Measurements from ENCODE around the gene COL9A1. TPM values are rescaled to one million over a fixed set of nuclear protein-coding genes. Genes with fewer than 3 reads are reported as not detected.
"Not testable (repeated sequence)": the region's sequence is repeated elsewhere in the genome, so short reads cannot be mapped to it uniquely, and the experiment has no call there.

COL9A1 gene
- total RNA-seq, 4 donors from 2014 or later, result 0.66 to 2.3 (median 1.2) TPM; not detected in 1

DNA sequence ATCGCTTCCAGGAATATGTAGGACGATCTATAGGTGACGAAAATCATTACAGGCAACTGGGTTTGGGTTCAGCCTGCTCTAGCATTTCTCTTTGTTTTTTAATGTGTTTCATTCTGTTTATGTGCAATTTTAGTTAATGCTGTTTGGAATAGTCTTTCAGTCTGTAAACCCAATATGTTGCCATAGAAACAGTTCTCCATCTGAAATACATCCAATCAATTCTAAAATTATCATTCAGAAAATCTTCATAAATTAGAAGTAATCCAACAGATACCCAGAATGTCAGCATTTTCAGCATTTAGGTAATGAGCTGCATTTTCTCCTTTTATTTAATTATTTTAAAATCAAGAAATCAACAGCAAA, 34.8 kb upstream of the COL9A1 start:
- no peak for TF ChIP-seq EP300 (IDR thresholded peaks at IDR 0.05)
- TF ChIP-seq CTCF (IDR thresholded peaks at IDR 0.05), result no peak
- no peak for TF ChIP-seq POLR2A (IDR thresholded peaks at IDR 0.05)
- no peaks in the 10 kb centered on the region for H3K36me3 ChIP-seq
- no peak overlapping the region for H3K4me3 ChIP-seq
- 91 to 93% methylated on average over 3 of the region's 3 CpGs for WGBS, 2 donors
- no peak overlapping the region for H3K27ac ChIP-seq
- H3K9me3 ChIP-seq, result peaks cover 0 to 14% (median 0%) of the 10 kb centered on the region in 4 donors
- no peaks in the 10 kb centered on the region for H3K27me3 ChIP-seq
- no peaks in the 10 kb centered on the region for H3K4me1 ChIP-seq
- no peak for DNase-seq (ENCODE audit: low spot score in 2 of 2)

- no peak for DNase-seq (ENCODE audit: low spot score in 2 of 2)
- Histone ChIP-seq H3K27ac (no peak overlapping the region), H3K9me3 (peaks cover 0 to 14% (median 0%) of the 10 kb centered on the region in 4 donors), H3K4me3 (no peak overlapping the region), H3K36me3 (no peaks in the 10 kb centered on the region), H3K27me3 (no peaks in the 10 kb centered on the region), H3K4me1 (no peaks in the 10 kb centered on the region)
- WGBS, 2 donors, result 78 to 89% methylated on average over 7 of the region's 7 CpGs
- TF ChIP-seq CTCF (IDR thresholded peaks at IDR 0.05) (no peak), EP300 (IDR thresholded peaks at IDR 0.05) (no peak), POLR2A (IDR thresholded peaks at IDR 0.05) (no peak)
Observed at GRCh38 chr6:70336996-70337742, 34.3 kb upstream of the COL9A1 start.

DNA sequence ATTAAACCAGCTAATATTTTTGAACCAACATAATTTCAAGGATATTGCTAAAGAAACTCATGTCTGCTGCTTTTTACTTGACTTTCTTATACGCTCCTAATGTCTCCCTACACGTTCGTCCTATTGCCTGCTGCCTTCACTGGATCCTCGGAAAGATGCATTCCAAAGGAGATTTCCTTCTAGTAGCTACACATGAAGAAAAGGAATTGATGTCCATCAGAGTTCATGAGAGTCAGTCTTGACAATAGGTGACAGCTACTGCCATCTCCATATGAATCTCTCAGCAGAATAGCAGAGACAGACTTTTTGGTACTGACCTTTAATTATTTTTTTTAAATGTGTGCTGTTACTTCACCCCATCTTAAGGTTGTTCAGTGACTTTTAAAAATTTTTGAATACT, 24.2 kb upstream of the COL9A1 start:
- no peak for DNase-seq (ENCODE audit: low spot score in 2 of 2)
- 74 to 80% methylated on average over 4 of the region's 4 CpGs for WGBS, 2 donors
- no peaks in the 10 kb centered on the region for H3K27me3 ChIP-seq

DNA sequence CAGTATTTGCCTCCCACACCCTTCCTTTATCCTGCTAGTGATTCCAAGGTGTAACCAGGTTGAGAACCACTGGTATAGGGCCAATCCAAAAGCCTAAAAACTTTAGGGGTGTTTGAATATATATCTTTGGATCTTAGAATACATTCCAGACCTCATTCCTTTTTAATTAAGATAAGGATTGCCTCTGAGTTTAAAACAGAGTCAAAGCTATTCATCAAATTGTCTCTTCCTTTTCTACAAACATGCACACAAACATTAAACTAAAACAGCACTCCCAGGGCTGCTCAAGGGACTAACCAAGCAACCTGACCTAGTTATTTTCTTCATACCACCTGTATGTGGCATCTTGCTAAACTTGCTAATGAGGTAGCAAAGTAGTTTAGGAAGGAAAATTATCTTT, 22.1 kb upstream of the COL9A1 start:
- H3K27ac ChIP-seq, result no peak overlapping the region
- no peak for DNase-seq (ENCODE audit: low spot score in 2 of 2)
- no peak for TF ChIP-seq CTCF (IDR thresholded peaks at IDR 0.05)
- H3K4me3 ChIP-seq, result no peak overlapping the region
- no peaks in the 10 kb centered on the region for H3K27me3 ChIP-seq
- H3K4me1 ChIP-seq, result no peaks in the 10 kb centered on the region
- H3K36me3 ChIP-seq, result no peaks in the 10 kb centered on the region
- H3K9me3 ChIP-seq, result no peaks in the 10 kb centered on the region

More for the DNA sequence above, 24.2 kb upstream of the COL9A1 start:
- no peak overlapping the region for H3K4me3 ChIP-seq
- no peaks in the 10 kb centered on the region for H3K4me1 ChIP-seq
- no peaks in the 10 kb centered on the region for H3K36me3 ChIP-seq
- no peak overlapping the region for H3K27ac ChIP-seq
- TF ChIP-seq POLR2A (IDR thresholded peaks at IDR 0.05), result no peak
- TF ChIP-seq EP300 (IDR thresholded peaks at IDR 0.05), result no peak
- TF ChIP-seq CTCF (IDR thresholded peaks at IDR 0.05), result no peak
- H3K9me3 ChIP-seq, result no peaks in the 10 kb centered on the region

DNA sequence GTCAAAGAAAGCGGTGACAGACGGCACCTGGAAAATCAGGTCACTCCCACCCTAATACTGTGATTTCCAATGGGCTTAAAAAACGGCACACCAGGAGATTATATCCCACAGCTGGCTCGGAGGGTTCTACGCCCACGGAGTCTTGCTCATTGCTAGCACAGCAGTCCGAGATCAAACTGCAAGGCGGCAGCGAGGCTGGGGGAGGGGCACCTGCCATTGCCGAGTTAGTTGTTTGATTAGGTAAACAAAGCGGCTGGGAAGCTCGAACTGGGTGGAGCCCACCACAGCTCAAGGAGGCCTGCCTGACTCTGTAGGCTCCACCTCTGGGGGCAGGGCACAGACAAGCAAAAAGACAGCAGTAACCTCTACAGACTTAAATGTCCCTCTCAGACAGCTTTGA, 14.9 kb upstream of the COL9A1 start:
- 91 to 92% methylated on average over 12 of the region's 12 CpGs for WGBS, 2 donors
- peaks cover 0 to 16% (median 0%) of the 10 kb centered on the region in 4 donors for H3K4me1 ChIP-seq
- not testable (repeated sequence) for DNase-seq (ENCODE audit: low spot score in 2 of 2); H3K27me3 ChIP-seq; H3K4me3 ChIP-seq; H3K27ac ChIP-seq; H3K9me3 ChIP-seq; H3K36me3 ChIP-seq

Measured in tibial nerve (tissue), 4 donors.